ENCODE results near the gene SYPL2.

The SYPL2 gene

DNA sequence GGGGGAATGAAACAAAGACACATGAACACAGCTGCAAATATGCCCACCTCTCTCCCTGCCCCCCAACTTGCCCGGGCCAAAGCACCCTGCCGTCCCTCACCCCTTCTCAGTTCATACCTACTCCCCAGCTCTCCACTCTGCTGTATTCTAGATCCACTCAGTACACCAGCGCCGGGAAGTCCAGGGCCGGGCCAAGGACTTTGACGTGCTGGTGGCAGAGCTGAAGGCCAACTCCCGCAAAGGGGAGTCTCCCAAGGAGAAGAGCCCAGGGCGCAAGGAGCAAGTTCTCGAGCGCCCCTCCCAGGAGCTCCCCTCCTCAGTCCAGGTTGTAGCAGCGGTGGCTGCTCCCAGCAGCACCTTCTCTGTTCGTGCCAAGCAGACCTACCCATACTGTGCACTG, 22.4 kb downstream of the SYPL2 start (continued):
- TF ChIP-seq TCF4 (CRISPR knock-in tag; IDR thresholded peaks at IDR 0.05; ENCODE audit: borderline replicate concordance) (no peak), ZFP3 (CRISPR knock-in tag; IDR thresholded peaks at IDR 0.05) (no peak), ISL1 (CRISPR knock-in tag; IDR thresholded peaks at IDR 0.05) (no peak), CSDC2 (CRISPR knock-in tag; IDR thresholded peaks at IDR 0.05) (no peak)

- ATAC-seq = peak; percentile 61
- TF ChIP-seq BACH2 (CRISPR knock-in tag; IDR thresholded peaks at IDR 0.05; ENCODE audit: borderline replicate concordance) (no peak), ISL1 (CRISPR knock-in tag; IDR thresholded peaks at IDR 0.05) (no peak), POU6F1 (CRISPR knock-in tag; IDR thresholded peaks at IDR 0.05; ENCODE audit: borderline replicate concordance, low read depth) (no peak), PATZ1 (CRISPR knock-in tag; IDR thresholded peaks at IDR 0.05; ENCODE audit: borderline replicate concordance) (no peak), ZFP3 (CRISPR knock-in tag; IDR thresholded peaks at IDR 0.05) (no peak), OSR1 (CRISPR knock-in tag; IDR thresholded peaks at IDR 0.05) (no peak), ESRRG (CRISPR knock-in tag; IDR thresholded peaks at IDR 0.05) (no peak)
- TF ChIP-seq, protein P1, sequence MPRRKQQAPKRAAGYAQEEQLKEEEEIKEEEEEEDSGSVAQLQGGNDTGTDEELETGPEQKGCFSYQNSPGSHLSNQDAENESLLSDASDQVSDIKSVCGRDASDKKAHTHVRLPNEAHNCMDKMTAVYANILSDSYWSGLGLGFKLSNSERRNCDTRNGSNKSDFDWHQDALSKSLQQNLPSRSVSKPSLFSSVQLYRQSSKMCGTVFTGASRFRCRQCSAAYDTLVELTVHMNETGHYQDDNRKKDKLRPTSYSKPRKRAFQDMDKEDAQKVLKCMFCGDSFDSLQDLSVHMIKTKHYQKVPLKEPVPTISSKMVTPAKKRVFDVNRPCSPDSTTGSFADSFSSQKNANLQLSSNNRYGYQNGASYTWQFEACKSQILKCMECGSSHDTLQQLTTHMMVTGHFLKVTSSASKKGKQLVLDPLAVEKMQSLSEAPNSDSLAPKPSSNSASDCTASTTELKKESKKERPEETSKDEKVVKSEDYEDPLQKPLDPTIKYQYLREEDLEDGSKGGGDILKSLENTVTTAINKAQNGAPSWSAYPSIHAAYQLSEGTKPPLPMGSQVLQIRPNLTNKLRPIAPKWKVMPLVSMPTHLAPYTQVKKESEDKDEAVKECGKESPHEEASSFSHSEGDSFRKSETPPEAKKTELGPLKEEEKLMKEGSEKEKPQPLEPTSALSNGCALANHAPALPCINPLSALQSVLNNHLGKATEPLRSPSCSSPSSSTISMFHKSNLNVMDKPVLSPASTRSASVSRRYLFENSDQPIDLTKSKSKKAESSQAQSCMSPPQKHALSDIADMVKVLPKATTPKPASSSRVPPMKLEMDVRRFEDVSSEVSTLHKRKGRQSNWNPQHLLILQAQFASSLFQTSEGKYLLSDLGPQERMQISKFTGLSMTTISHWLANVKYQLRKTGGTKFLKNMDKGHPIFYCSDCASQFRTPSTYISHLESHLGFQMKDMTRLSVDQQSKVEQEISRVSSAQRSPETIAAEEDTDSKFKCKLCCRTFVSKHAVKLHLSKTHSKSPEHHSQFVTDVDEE (CRISPR knock-in tag; IDR thresholded peaks at IDR 0.05) = no peak
- TF ChIP-seq, protein P2, sequence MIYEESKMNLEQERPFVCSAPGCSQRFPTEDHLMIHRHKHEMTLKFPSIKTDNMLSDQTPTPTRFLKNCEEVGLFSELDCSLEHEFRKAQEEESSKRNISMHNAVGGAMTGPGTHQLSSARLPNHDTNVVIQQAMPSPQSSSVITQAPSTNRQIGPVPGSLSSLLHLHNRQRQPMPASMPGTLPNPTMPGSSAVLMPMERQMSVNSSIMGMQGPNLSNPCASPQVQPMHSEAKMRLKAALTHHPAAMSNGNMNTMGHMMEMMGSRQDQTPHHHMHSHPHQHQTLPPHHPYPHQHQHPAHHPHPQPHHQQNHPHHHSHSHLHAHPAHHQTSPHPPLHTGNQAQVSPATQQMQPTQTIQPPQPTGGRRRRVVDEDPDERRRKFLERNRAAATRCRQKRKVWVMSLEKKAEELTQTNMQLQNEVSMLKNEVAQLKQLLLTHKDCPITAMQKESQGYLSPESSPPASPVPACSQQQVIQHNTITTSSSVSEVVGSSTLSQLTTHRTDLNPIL (CRISPR knock-in tag; IDR thresholded peaks at IDR 0.05; ENCODE audit: low read depth) = no peak
Measured at GRCh38 chr1:109490029-109490933, 23.9 kb downstream of the SYPL2 start.

DNA sequence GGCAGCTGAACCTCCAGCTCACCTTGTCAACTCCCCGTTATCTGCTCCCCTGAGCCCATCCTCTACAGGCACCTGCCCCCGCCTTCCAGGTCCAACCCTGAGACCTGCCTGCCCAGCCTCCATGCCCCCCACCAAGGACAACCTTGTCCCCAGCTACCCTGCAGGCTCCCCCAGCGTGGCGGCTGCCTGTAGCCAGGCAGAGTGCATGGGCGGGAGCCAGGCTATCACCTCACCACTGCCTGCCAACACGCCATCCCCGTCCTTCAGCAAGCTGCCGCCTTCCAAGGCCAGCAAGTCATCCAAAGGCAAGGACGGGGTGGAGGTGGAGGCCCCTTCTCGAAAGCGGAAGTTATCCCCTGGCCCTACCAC, 24.6 kb downstream of the SYPL2 start:
- ATAC-seq = no peak

More for the DNA sequence above, 24.6 kb downstream of the SYPL2 start:
- no peak for TF ChIP-seq GLIS3 (CRISPR knock-in tag; IDR thresholded peaks at IDR 0.05)
- no peak for TF ChIP-seq ZC3H10 (CRISPR knock-in tag; IDR thresholded peaks at IDR 0.05)
- TF ChIP-seq OSR1 (CRISPR knock-in tag; IDR thresholded peaks at IDR 0.05) = no peak
- no peak for TF ChIP-seq ISL1 (CRISPR knock-in tag; IDR thresholded peaks at IDR 0.05)
- no peak for TF ChIP-seq TCF4 (CRISPR knock-in tag; IDR thresholded peaks at IDR 0.05; ENCODE audit: borderline replicate concordance)
- TF ChIP-seq, protein P2 (CRISPR knock-in tag; IDR thresholded peaks at IDR 0.05; ENCODE audit: low read depth) = no peak
- TF ChIP-seq POU6F1 (CRISPR knock-in tag; IDR thresholded peaks at IDR 0.05; ENCODE audit: borderline replicate concordance, low read depth) = no peak
- TF ChIP-seq RARB (CRISPR knock-in tag; IDR thresholded peaks at IDR 0.05) = no peak
- TF ChIP-seq ZFP30 (CRISPR knock-in tag; IDR thresholded peaks at IDR 0.05) = no peak
- no peak for TF ChIP-seq CSDC2 (CRISPR knock-in tag; IDR thresholded peaks at IDR 0.05)
- no peak for TF ChIP-seq CSRNP3 (CRISPR knock-in tag; IDR thresholded peaks at IDR 0.05)
- no peak for TF ChIP-seq PATZ1 (CRISPR knock-in tag; IDR thresholded peaks at IDR 0.05; ENCODE audit: borderline replicate concordance)
- no peak for TF ChIP-seq SNAI2 (CRISPR knock-in tag; IDR thresholded peaks at IDR 0.05)
